Frontal cortex (tissue), 4 donors: Measurements from ENCODE around the gene PRR14L. TPM values are rescaled to one million over a fixed set of nuclear protein-coding genes. Genes with fewer than 3 reads are reported as not detected.
"Not testable (repeated sequence)": the region's sequence is repeated elsewhere in the genome, so short reads cannot be mapped to it uniquely, and the experiment has no call there.

Experiments
- DNase-seq, 2 donors: peaks; one replicate each; pipeline ENCODE4 v3.0.0; 2012; ENCODE audit warnings: low spot score in 2 of 2
- FAIRE-seq: peaks from 2 replicates; lab custom pipeline; 2012; peaks lifted over from hg19 to GRCh38; lab: Jason Lieb, UNC
- total RNA-seq: library from RNA; depleted of rRNA; stranded (reverse); fragments of >200 nt; gene quantifications from one replicate; pipeline ENCODE4 v1.2.3, GENCODE V29; 2014
- donor health status: control.
- donor health status: control.
- donor health status: control.

PRR14L gene
- 26.9 TPM for total RNA-seq

- FAIRE-seq (no peak), DNase-seq (peak; percentile 92 to 94)
Measured at GRCh38 chr22:31749636-31750364, at the start of gene PRR14L. Gene PRR14L, minus strand, starts transcription at chr22:31750132. Its CDS starts 11,272 bp downstream, at chr22:31738860.

DNA sequence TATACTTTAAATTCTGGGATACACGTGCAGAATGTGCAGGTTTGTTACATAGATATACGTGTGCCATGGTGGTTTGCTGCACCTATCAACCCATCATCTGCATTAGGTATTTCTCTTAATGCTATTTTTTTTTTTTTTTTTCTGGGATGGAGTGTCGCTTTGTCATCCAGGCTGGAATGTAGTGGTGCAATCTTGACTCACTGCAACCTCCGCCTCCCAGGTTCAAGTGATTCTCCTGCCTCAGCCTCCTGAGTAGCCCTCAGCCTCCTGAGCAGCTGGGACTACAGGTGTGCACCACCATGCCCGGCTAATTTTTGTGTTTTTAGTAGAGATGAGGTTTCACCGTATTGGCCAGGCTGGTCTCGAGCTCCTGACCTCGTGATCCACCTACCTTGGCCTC is 49.4 kb upstream of the PRR14L start:
- not testable (repeated sequence) for DNase-seq, FAIRE-seq

DNA sequence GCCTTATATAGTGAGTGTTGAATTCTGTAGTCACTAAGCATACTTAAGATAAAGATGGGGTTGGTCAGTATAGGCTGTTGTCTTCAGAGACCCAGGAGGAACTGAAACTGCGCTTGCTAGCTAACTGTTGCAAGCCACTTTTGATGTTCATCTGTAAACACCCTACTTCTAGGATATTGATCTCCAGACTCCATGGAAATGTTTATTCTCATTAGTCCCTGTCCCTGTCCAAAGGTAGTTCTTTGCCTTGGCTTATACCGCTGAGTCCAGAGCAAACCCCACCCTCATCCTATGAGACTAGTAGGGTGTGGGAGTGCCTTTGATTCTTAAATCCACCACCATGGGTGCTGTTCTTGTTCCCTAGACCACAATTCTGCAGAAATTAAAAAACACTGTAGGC is 40.3 kb upstream of the PRR14L start:
- no peak for FAIRE-seq

DNA sequence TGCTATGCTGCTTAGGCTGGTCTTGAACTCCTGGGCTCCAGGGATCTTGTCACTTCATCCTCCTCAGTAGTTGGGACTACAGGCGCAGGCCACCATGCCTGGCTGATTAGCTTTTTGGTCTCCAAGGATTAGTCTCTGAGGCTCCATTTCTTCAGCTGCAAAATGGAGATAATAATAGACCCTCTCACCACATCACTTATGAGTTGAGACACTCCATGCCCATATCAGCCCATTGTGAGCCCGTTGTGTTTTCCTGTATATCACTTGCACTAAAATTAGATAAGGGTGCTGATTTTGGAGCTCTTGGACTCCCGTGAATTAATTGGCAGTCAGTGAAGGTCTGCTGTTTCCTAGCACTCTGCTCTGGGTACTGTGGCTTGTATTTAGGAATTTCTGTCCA is 39.9 kb upstream of the PRR14L start:
- DNase-seq (no peak), FAIRE-seq (no peak)

More for the DNA sequence above, 40.3 kb upstream of the PRR14L start:
- DNase-seq: no peak

DNA sequence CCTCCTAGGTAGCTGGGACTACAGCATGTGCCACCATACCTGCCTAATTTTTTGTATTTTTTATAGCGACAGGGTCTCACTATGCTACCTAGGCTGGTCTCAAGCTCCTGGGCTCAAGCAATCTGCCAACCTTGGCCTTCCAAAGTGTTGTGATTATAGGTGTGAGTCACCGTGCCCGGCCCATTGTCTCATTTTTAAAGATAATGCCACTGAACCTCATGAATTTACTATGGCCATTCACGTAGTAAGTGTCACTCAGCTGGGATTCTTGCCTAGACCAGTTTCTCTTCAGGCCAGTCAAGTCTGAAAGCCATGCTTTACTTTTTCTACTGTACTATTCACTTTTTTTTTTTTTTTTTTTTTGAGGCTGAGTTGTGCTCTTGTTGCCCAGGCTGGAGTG is 26.3 kb upstream of the PRR14L start:
- no peak for FAIRE-seq

DNA sequence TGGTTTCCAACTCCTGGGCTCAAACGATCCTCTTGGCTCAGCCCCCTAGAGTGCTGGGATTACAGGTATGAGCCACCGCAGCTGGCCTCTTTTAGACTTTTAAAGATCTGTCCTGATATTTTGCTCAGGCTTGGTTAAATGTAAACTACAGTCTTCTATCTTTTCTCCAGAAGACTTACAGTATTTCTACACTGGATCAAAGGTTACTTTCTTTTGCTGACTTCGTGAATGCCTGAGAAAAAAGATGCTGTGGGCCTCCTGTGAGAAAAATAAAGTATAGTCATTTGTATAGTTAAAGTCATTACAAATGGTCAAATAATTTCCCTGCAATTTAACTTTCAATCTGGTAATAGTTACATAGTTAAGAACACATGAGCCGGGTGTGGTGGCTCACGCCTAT is 23.5 kb upstream of the PRR14L start:
- no peak for DNase-seq
- FAIRE-seq: no peak

More for the DNA sequence above, 26.3 kb upstream of the PRR14L start:
- DNase-seq: no peak

DNA sequence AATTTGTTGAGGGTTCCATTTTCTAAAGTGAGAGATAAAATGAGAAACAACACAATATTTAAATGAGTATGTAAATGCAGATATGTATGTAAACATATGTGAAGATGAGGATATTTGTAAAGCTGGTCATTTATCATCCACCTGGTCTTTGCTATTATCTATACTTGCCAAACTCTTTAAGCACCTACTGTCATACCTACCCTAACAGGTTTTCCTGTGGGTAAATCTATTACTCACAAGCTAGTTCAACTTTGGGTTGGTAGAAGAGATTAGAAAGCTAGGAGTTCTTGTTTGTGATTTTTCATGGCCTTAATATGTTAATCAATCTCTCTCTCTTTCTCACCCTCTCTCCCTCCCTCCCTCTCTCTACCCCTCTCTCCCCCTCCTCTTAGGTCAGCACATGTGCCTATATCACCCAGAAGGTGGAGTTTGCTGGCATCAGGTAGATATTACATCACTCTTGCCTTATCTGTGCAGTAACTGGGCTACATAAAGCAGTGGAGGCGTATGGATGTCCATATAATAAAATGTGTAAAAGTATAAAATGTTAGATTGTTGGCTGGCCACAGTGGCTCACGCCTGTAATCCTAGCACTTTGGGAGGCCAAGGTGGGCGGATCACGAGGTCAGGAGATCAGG is 18.6 kb upstream of the PRR14L start:
- no peak for DNase-seq
- no peak for FAIRE-seq

GRCh38 chr22:31764785-31765184 is 14.9 kb upstream of the PRR14L start:
- DNase-seq (no peak), FAIRE-seq (no peak)

DNA sequence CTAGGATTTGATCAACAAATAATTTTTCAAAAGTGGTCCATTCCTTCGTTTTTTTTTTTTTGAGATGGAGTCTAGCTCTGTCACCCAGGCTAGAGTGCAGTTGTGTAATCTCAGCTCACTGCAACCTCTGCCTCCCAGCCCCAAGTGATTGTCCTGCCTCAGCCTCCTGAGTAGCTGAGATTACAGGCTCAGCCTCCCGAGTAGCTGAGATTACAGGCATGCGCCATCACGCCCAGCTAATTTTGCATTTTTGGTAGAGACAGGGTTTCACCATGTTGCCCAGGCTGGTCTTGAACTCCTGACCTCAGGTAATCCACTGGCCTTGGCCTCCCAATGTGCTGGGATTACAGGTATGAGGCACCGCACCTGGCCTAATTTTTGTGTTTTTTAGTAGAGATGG is 8.9 kb upstream of the PRR14L start:
- FAIRE-seq, DNase-seq: not testable (repeated sequence)

DNA sequence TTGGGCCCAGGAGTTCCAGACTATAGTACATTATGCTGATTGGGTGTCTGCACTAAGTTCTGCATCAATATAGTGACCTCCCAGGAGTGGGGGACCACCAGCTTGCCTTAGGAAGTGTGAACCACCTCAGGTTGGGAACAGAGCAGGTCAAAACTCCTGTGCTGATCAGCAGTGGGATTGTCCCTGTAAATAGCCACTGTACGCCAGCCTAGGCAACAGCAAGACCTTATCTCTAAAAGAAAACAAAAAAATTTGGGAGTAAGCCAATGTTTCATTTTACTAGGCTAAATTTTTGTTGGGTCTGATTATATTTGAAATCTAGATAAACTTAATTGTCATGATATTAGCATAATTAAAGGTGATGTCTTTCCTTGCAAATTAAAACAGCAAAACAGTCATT is 7.3 kb upstream of the PRR14L start:
- no peak for DNase-seq
- FAIRE-seq: no peak

DNA sequence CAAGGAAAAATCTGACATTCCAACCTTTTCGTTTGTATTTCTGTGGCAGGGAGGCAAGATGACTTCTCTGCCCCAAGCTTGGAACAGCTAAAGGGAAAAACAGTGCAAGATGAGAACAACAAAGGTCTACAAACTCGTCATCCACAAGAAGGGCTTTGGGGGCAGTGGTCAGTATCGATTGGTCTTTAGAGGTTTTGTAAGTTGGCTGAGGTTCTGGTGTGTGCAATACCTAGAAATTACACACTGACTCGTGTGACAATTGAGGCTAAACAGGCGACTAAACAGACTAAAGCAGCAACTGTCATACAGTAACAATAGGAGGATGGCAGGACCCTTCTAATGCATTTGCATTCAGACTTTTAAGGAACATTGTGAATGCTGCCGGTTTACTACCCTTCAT is 4.9 kb upstream of the PRR14L start:
- no peak for DNase-seq
- FAIRE-seq: no peak

- FAIRE-seq (no peak), DNase-seq (peak; percentile 96)
Measured at GRCh38 chr22:31753634-31754501, 3.9 kb upstream of the PRR14L start, which contains the start of gene DEPDC5. Gene DEPDC5, plus strand, starts transcription at chr22:31754019. Its CDS starts 903 bp downstream, at chr22:31754922.

DNA sequence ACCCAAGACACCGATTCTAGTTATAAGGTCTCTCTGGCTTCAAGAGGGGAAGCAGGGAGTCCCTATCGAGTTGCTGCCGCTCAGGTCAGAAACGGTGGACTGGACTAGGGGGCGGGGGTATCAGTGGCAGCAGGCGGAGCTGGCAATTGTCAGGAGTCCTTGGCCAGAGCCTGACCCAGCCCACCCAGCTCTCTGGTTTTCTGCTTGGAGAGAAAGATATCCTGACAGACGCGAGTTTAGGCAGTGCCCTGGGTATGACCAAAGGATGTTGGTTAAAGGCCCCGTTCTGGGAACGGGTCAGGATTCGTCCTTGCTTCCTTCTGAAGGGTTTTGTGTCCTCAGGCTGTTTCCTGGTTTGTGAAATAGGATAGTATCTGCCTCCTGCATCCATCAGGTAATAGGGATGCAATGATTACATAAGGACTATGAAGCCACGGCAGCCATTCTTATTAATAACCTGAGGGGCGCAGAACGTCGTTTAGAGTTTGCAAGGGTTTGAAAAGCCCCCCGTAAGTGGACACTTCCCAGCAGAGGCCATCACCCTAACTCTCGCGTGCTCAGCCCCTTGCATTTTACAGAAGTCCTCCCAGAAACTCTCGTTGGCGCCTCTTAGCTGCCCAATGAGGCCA is 3.2 kb upstream of the PRR14L start:
- DNase-seq (peak in 1 of 2 donors; percentile 14), FAIRE-seq (no peak)

GRCh38 chr22:31752096-31752847 is 2.3 kb upstream of the PRR14L start:
- DNase-seq (no peak), FAIRE-seq (no peak)

DNA sequence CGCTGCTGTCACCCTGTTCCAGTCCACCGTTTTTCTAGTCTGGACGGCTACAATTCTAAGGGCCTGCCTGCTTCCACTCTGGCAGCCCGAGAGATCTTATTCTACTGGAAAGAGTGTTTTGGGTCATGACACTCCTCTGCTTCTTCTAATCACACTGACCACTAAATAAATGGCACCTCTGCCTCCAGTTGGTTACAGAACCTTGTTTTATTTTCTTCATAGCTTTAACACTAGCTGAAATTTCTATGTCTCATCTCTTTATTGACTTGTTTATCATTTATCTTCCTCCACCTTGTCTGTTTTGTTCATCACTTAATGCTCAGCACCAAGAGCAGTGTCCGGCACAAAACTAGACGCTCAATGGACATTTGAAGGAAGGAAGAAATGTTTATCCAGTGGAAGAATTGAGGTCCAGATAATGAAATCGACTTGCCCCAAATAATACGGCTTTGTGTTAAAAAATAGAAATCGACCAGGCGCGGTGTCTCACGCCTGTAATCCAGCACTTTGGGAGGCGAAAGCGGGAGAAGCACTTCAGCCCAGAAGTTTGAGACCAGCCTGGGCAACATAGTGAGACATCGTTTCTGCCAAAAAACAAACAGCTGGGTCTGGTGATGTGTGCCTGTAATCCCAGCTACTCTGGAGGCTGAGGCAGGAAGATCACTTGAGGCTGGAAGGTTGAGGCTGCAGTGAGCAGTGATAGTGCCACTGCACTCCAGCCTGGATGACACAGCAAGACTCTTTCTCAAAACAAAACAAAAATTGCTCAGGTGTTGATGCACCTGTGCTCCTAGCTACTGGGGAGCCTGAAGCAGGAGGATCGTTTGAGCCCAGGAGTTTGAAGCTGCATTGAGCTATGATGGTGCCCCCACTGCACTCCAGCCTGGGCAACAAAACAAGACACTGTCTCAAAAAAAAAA is 693 bp upstream of the PRR14L start:
- DNase-seq (no peak), FAIRE-seq (no peak)

DNA sequence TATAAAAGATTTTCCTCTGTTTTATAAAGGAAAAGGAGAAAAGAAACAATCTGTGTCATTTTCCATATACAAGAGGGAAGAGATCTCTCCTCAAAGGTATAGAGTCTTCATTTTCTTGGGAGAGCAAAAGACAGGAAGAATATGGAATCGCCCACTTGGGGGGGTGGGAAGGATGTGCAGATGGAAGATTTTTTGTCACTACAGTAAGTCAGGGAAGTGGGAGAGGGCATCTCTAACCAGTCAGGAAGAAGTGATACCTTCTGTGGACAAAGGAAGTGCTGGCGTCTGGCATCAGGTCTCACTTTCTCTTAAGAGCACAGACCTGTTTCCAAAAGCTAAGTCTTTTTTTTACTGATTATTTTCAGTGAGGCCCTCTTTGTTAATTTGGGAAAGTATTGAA is 1.4 kb downstream of the PRR14L start:
- DNase-seq (no peak), FAIRE-seq (no peak)

DNA sequence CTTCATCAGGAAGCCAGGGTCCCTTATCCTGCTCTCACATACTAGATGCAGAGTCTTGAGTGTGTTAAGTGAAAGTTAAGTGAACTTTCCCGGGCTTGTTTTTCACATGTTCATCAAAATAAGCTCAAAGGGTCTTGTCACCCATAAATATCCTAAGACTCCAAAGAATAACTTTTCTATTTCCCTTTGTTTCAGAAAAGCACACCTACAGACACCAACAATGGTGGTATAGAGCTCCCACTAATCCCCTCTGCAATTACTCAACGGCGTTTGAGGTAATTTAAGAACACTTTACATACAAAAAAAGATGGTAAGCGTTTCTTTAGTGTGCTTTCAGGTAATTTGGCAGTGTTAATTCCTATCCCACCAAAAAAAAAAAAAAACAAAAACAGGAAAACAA is 2.5 kb downstream of the PRR14L start:
- no peak for DNase-seq
- no peak for FAIRE-seq

GRCh38 chr22:31743871-31744270 is 6.1 kb downstream of the PRR14L start:
- DNase-seq (no peak), FAIRE-seq (no peak)
